ENCODE data around the gene PPHLN1.

Gene PPHLN1

GRCh38 chr12:42283739-42284138 lies 42.2 kb upstream of the PPHLN1 start:
- no peak overlapping the region for H3K4me3 ChIP-seq (ENCODE audit: low read depth, low read length)
- DNase-seq (ENCODE audit: low read depth) = no peak

GRCh38 chr12:42284157-42284556 lies 41.8 kb upstream of the PPHLN1 start:
- H3K4me3 ChIP-seq (ENCODE audit: low read depth, low read length) = no peak overlapping the region
- no peak for TF ChIP-seq CTCF (IDR thresholded peaks at IDR 0.05; ENCODE audit: control insufficient read depth, extremely low read depth, insufficient read depth)
- DNase-seq (ENCODE audit: low read depth) = no peak

More at GRCh38 chr12:42283739-42284138, 42.2 kb upstream of the PPHLN1 start:
- no peak for TF ChIP-seq CTCF (IDR thresholded peaks at IDR 0.05; ENCODE audit: control insufficient read depth, extremely low read depth, insufficient read depth)

GRCh38 chr12:42284876-42285275 lies 41.1 kb upstream of the PPHLN1 start:
- H3K4me3 ChIP-seq (ENCODE audit: low read depth, low read length) = no peak overlapping the region
- TF ChIP-seq CTCF (IDR thresholded peaks at IDR 0.05; ENCODE audit: control insufficient read depth, extremely low read depth, insufficient read depth) = no peak
- no peak for DNase-seq (ENCODE audit: low read depth)

- H3K4me3 ChIP-seq (ENCODE audit: low read depth, low read length) = no peak overlapping the region
- DNase-seq (ENCODE audit: low read depth) = no peak
- no peak for TF ChIP-seq CTCF (IDR thresholded peaks at IDR 0.05; ENCODE audit: control insufficient read depth, extremely low read depth, insufficient read depth)
These were observed 40.5 kb upstream of the PPHLN1 start for GRCh38 chr12:42285431-42285830.

- DNase-seq (ENCODE audit: low read depth) = no peak
- no peak for TF ChIP-seq CTCF (IDR thresholded peaks at IDR 0.05; ENCODE audit: control insufficient read depth, extremely low read depth, insufficient read depth)
These were observed 39.2 kb upstream of the PPHLN1 start for GRCh38 chr12:42286741-42287140.

GRCh38 chr12:42288544-42288943 lies 37.4 kb upstream of the PPHLN1 start:
- DNase-seq (ENCODE audit: low read depth) = no peak
- H3K4me3 ChIP-seq (ENCODE audit: low read depth, low read length) = no peak overlapping the region
- no peak for TF ChIP-seq CTCF (IDR thresholded peaks at IDR 0.05; ENCODE audit: control insufficient read depth, extremely low read depth, insufficient read depth)

More at GRCh38 chr12:42286741-42287140, 39.2 kb upstream of the PPHLN1 start:
- H3K4me3 ChIP-seq (ENCODE audit: low read depth, low read length) = no peak overlapping the region

GRCh38 chr12:42291680-42292079 lies 34.3 kb upstream of the PPHLN1 start:
- no peak for TF ChIP-seq CTCF (IDR thresholded peaks at IDR 0.05; ENCODE audit: control insufficient read depth, extremely low read depth, insufficient read depth)
- DNase-seq (ENCODE audit: low read depth) = no peak

More at GRCh38 chr12:42291680-42292079, 34.3 kb upstream of the PPHLN1 start:
- no peak overlapping the region for H3K4me3 ChIP-seq (ENCODE audit: low read depth, low read length)
